ENCODE measurements around the gene ITCH. TPM values are rescaled to one million over a fixed set of nuclear protein-coding genes. Genes with fewer than 3 reads are reported as not detected.
"Not testable (repeated sequence)": the region's sequence is repeated elsewhere in the genome, so short reads cannot be mapped to it uniquely, and the experiment has no call there.

The ITCH gene
- total RNA-seq, 5 donors from 2014 or later (not counting 1 experiment from before 2014, with no cell fraction given), result 50.5 to 63.6 (median 53.3) TPM

GRCh38 chr20:34341199-34341598 is 21.9 kb upstream of the ITCH start:
- H3K36me3 Mint-ChIP-seq; H3K9me3 ChIP-seq; H3K27ac Mint-ChIP-seq; H3K36me3 ChIP-seq (ENCODE audit: control insufficient read depth in 2 of 2, extremely low read depth in 1 of 2, insufficient read depth in 1 of 2, low read length in 1 of 2); H3K27ac ChIP-seq (ENCODE audit: low read length); DNase-seq; H3K9me3 Mint-ChIP-seq; ATAC-seq (replicated peaks in 1 of 4); H3K4me3 Mint-ChIP-seq; H3K27me3 ChIP-seq (replicated peaks in 1 of 2; ENCODE audit: control insufficient read depth in 2 of 2, extremely low read depth in 1 of 2, insufficient read depth in 2 of 2, low read length in 1 of 2); POLR2A ChIA-PET; H3K27me3 Mint-ChIP-seq; H3K4me3 ChIP-seq (ENCODE audit: control insufficient read depth in 1 of 2, extremely low read depth in 1 of 2, low read length in 1 of 2): not testable (repeated sequence)
- peaks cover 0 to 16% (median 0%) of the 10 kb centered on the region in 3 donors for H3K4me1 Mint-ChIP-seq
- CTCF ChIA-PET, result interaction anchor here in 1 of 2 donors (0.7 kb wide), 1 partner anchor 28 kb away, joined by 3 read pairs; no protein-coding TSS in a partner anchor
- peaks cover 0 to 34% of the 10 kb centered on the region in 2 experiments for H3K4me1 ChIP-seq (ENCODE audit: control insufficient read depth in 1 of 2, extremely low read depth in 1 of 2, insufficient read depth in 2 of 2, low read length in 2 of 2)
- over 99% methylated on average over 8 of the region's 9 CpGs for WGBS (ENCODE audit: insufficient coverage)

GRCh38 chr20:34343458-34344211 is 19.4 kb upstream of the ITCH start:
- 96% methylated on average over 5 of the region's 10 CpGs for WGBS (ENCODE audit: insufficient coverage)
- ChIA-PET CTCF (no interaction called here), POLR2A (no interaction called here)
- Histone ChIP-seq H3K9me3 (no peaks in the 10 kb centered on the region), H3K4me3 (ENCODE audit: control insufficient read depth in 1 of 2, extremely low read depth in 1 of 2, low read length in 1 of 2) (no peak overlapping the region), H3K27ac (ENCODE audit: low read length) (no peak overlapping the region), H3K36me3 (ENCODE audit: control insufficient read depth in 2 of 2, extremely low read depth in 1 of 2, insufficient read depth in 1 of 2, low read length in 1 of 2) (no peaks in the 10 kb centered on the region), H3K27me3 (replicated peaks in 1 of 2; ENCODE audit: control insufficient read depth in 2 of 2, extremely low read depth in 1 of 2, insufficient read depth in 2 of 2, low read length in 1 of 2) (no peaks in the 10 kb centered on the region), H3K4me1 (ENCODE audit: control insufficient read depth in 1 of 2, extremely low read depth in 1 of 2, insufficient read depth in 2 of 2, low read length in 2 of 2) (peaks cover 0 to 10% of the 10 kb centered on the region in 2 experiments)
- H3K27ac Mint-ChIP-seq, result no peak overlapping the region
- no peak overlapping the region for H3K4me3 Mint-ChIP-seq
- peaks cover 0 to 4% (median 0%) of the 10 kb centered on the region in 3 donors for H3K4me1 Mint-ChIP-seq
- no peaks in the 10 kb centered on the region for H3K27me3 Mint-ChIP-seq
- no peaks in the 10 kb centered on the region for H3K36me3 Mint-ChIP-seq
- DNase-seq (no peak), ATAC-seq (replicated peaks in 1 of 4) (no peak)
- no peaks in the 10 kb centered on the region for H3K9me3 Mint-ChIP-seq

GRCh38 chr20:34344238-34344637 is 18.8 kb upstream of the ITCH start:
- no peaks in the 10 kb centered on the region for H3K36me3 ChIP-seq (ENCODE audit: control insufficient read depth in 2 of 2, extremely low read depth in 1 of 2, insufficient read depth in 1 of 2, low read length in 1 of 2)
- H3K4me3 Mint-ChIP-seq, result no peak overlapping the region
- no peaks in the 10 kb centered on the region for H3K27me3 ChIP-seq (replicated peaks in 1 of 2; ENCODE audit: control insufficient read depth in 2 of 2, extremely low read depth in 1 of 2, insufficient read depth in 2 of 2, low read length in 1 of 2)
- H3K4me1 Mint-ChIP-seq, result peaks cover 0 to 4% (median 0%) of the 10 kb centered on the region in 3 donors
- ChIA-PET CTCF (no interaction called here), POLR2A (no interaction called here)
- H3K27ac ChIP-seq (ENCODE audit: low read length), result no peak overlapping the region
- no peaks in the 10 kb centered on the region for H3K27me3 Mint-ChIP-seq
- H3K4me3 ChIP-seq (ENCODE audit: control insufficient read depth in 1 of 2, extremely low read depth in 1 of 2, low read length in 1 of 2), result no peak overlapping the region
- ATAC-seq (replicated peaks in 1 of 4), result no peak
- H3K9me3 ChIP-seq, result no peaks in the 10 kb centered on the region
- peaks cover 0 to 6% of the 10 kb centered on the region in 2 experiments for H3K4me1 ChIP-seq (ENCODE audit: control insufficient read depth in 1 of 2, extremely low read depth in 1 of 2, insufficient read depth in 2 of 2, low read length in 2 of 2)
- H3K36me3 Mint-ChIP-seq, result no peaks in the 10 kb centered on the region
- no peak overlapping the region for H3K27ac Mint-ChIP-seq
- DNase-seq, result no peak
- H3K9me3 Mint-ChIP-seq, result no peaks in the 10 kb centered on the region
- WGBS (ENCODE audit: insufficient coverage), result no CpG with 5 or more reads among the region's 5 CpGs

GRCh38 chr20:34345402-34345736 is 17.7 kb upstream of the ITCH start:
- Histone ChIP-seq H3K27me3 (replicated peaks in 1 of 2; ENCODE audit: control insufficient read depth in 2 of 2, extremely low read depth in 1 of 2, insufficient read depth in 2 of 2, low read length in 1 of 2) (no peaks in the 10 kb centered on the region), H3K4me1 (ENCODE audit: control insufficient read depth in 1 of 2, extremely low read depth in 1 of 2, insufficient read depth in 2 of 2, low read length in 2 of 2) (no peaks in the 10 kb centered on the region), H3K27ac (ENCODE audit: low read length) (no peak overlapping the region), H3K9me3 (no peaks in the 10 kb centered on the region), H3K36me3 (ENCODE audit: control insufficient read depth in 2 of 2, extremely low read depth in 1 of 2, insufficient read depth in 1 of 2, low read length in 1 of 2) (no peaks in the 10 kb centered on the region), H3K4me3 (ENCODE audit: control insufficient read depth in 1 of 2, extremely low read depth in 1 of 2, low read length in 1 of 2) (no peak overlapping the region)
- DNase-seq (no peak), ATAC-seq (replicated peaks in 1 of 4) (no peak)
- H3K9me3 Mint-ChIP-seq, result no peaks in the 10 kb centered on the region
- no peak overlapping the region for H3K27ac Mint-ChIP-seq
- ChIA-PET POLR2A (no interaction called here), CTCF (no interaction called here)
- H3K36me3 Mint-ChIP-seq, result no peaks in the 10 kb centered on the region
- no peak overlapping the region for H3K4me3 Mint-ChIP-seq
- whole genome bisulfite sequencing (ENCODE audit: insufficient coverage), result no CpG with 5 or more reads among the region's 6 CpGs
- no peaks in the 10 kb centered on the region for H3K27me3 Mint-ChIP-seq
- peaks cover 0 to 5% (median 2%) of the 10 kb centered on the region in 3 donors for H3K4me1 Mint-ChIP-seq

GRCh38 chr20:34345839-34346532 is 17.1 kb upstream of the ITCH start:
- H3K4me3 Mint-ChIP-seq; POLR2A ChIA-PET; H3K27ac ChIP-seq (ENCODE audit: low read length); H3K9me3 Mint-ChIP-seq; H3K36me3 ChIP-seq (ENCODE audit: control insufficient read depth in 2 of 2, extremely low read depth in 1 of 2, insufficient read depth in 1 of 2, low read length in 1 of 2); H3K4me1 Mint-ChIP-seq; H3K27me3 Mint-ChIP-seq; H3K27me3 ChIP-seq (replicated peaks in 1 of 2; ENCODE audit: control insufficient read depth in 2 of 2, extremely low read depth in 1 of 2, insufficient read depth in 2 of 2, low read length in 1 of 2); H3K27ac Mint-ChIP-seq; H3K36me3 Mint-ChIP-seq; H3K4me1 ChIP-seq (ENCODE audit: control insufficient read depth in 1 of 2, extremely low read depth in 1 of 2, insufficient read depth in 2 of 2, low read length in 2 of 2); H3K4me3 ChIP-seq (ENCODE audit: control insufficient read depth in 1 of 2, extremely low read depth in 1 of 2, low read length in 1 of 2); ATAC-seq (replicated peaks in 1 of 4); DNase-seq; H3K9me3 ChIP-seq: not testable (repeated sequence)
- WGBS (ENCODE audit: insufficient coverage), result 90% methylated on average over 2 of the region's 10 CpGs
- CTCF ChIA-PET, result interaction anchor here in 1 of 2 donors (0.8 kb wide), 1 partner anchor 20 kb away, joined by 4 read pairs; no protein-coding TSS in a partner anchor

GRCh38 chr20:34346533-34346865 is 16.6 kb upstream of the ITCH start:
- H3K9me3 ChIP-seq; H3K4me3 ChIP-seq (ENCODE audit: control insufficient read depth in 1 of 2, extremely low read depth in 1 of 2, low read length in 1 of 2); H3K36me3 ChIP-seq (ENCODE audit: control insufficient read depth in 2 of 2, extremely low read depth in 1 of 2, insufficient read depth in 1 of 2, low read length in 1 of 2); H3K27ac Mint-ChIP-seq; H3K27ac ChIP-seq (ENCODE audit: low read length); H3K4me3 Mint-ChIP-seq; H3K4me1 ChIP-seq (ENCODE audit: control insufficient read depth in 1 of 2, extremely low read depth in 1 of 2, insufficient read depth in 2 of 2, low read length in 2 of 2); H3K27me3 Mint-ChIP-seq; ATAC-seq (replicated peaks in 1 of 4); H3K9me3 Mint-ChIP-seq; DNase-seq; H3K27me3 ChIP-seq (replicated peaks in 1 of 2; ENCODE audit: control insufficient read depth in 2 of 2, extremely low read depth in 1 of 2, insufficient read depth in 2 of 2, low read length in 1 of 2); H3K36me3 Mint-ChIP-seq; H3K4me1 Mint-ChIP-seq; POLR2A ChIA-PET: not testable (repeated sequence)
- 100% methylated on average over 4 of the region's 9 CpGs for WGBS (ENCODE audit: insufficient coverage)
- CTCF ChIA-PET, result interaction anchor here in 1 of 2 donors (0.8 kb wide), 1 partner anchor 19 kb away, joined by 4 read pairs; no protein-coding TSS in a partner anchor
